ENCODE results near the gene POGLUT3.

The POGLUT3 gene

GRCh38 chr11:108486331-108486730 is 11.9 kb downstream of the POGLUT3 start:
- ChIA-PET CTCF (no interaction called here), POLR2A (no interaction called here)
- Histone ChIP-seq H3K36me3 (ENCODE audit: control insufficient read depth in 2 of 2, insufficient read depth in 1 of 2, low read length in 2 of 2) (peaks cover 22 to 88% of the 10 kb centered on the region in 2 experiments), H3K27ac (ENCODE audit: extremely low read depth, low read depth, low read length) (no peak overlapping the region), H3K9me3 (ENCODE audit: control insufficient read depth, insufficient read depth, low read depth, low read length) (no peaks in the 10 kb centered on the region), H3K4me1 (ENCODE audit: control insufficient read depth, insufficient read depth, low read length) (no peaks in the 10 kb centered on the region), H3K4me3 (ENCODE audit: low read depth, low read length) (no peak overlapping the region)
- TF ChIP-seq ZNF571 (tag by site-specific recombination; IDR thresholded peaks at IDR 0.05) (no peak), ZNF544 (tag by site-specific recombination; IDR thresholded peaks at IDR 0.05) (no peak), ZNF114 (tag by site-specific recombination; IDR thresholded peaks at IDR 0.05) (no peak), ZNF449 (tag by site-specific recombination; IDR thresholded peaks at IDR 0.05) (no peak), ZNF157 (tag by site-specific recombination; IDR thresholded peaks at IDR 0.05) (no peak), PRDM1 (tag by site-specific recombination; IDR thresholded peaks at IDR 0.05) (no peak), ZNF112 (tag by site-specific recombination; IDR thresholded peaks at IDR 0.05) (no peak), ZNF211 (tag by site-specific recombination; IDR thresholded peaks at IDR 0.05; ENCODE audit: low read depth) (no peak), ZNF48 (tag by site-specific recombination; IDR thresholded peaks at IDR 0.05) (no peak), BCL11B (tag by site-specific recombination; IDR thresholded peaks at IDR 0.05; ENCODE audit: low read depth) (no peak), ZNF362 (tag by site-specific recombination; IDR thresholded peaks at IDR 0.05) (no peak), ZNF121 (tag by site-specific recombination; IDR thresholded peaks at IDR 0.05) (no peak)

GRCh38 chr11:108483163-108483562 is 15.0 kb downstream of the POGLUT3 start:
- no peak for TF ChIP-seq ZNF311 (tag by site-specific recombination; IDR thresholded peaks at IDR 0.05; ENCODE audit: borderline replicate concordance)
- TF ChIP-seq ZNF184 (tag by site-specific recombination; IDR thresholded peaks at IDR 0.05) = no peak
- no peak for TF ChIP-seq ZNF239 (tag by site-specific recombination; IDR thresholded peaks at IDR 0.05)
- TF ChIP-seq ZNF791 (tag by site-specific recombination; IDR thresholded peaks at IDR 0.05) = no peak
- no peak for TF ChIP-seq ZNF362 (tag by site-specific recombination; IDR thresholded peaks at IDR 0.05)
- no peak overlapping the region for H3K4me3 ChIP-seq (ENCODE audit: low read depth, low read length)
- CTCF ChIA-PET = interaction anchor here (0.6 kb wide), 1 partner anchor 230 kb away, joined by 4 read pairs; no protein-coding TSS in a partner anchor
- no peak overlapping the region for H3K27ac ChIP-seq (ENCODE audit: extremely low read depth, low read depth, low read length)
- no peaks in the 10 kb centered on the region for H3K9me3 ChIP-seq (ENCODE audit: control insufficient read depth, insufficient read depth, low read depth, low read length)
- H3K36me3 ChIP-seq (ENCODE audit: control insufficient read depth in 2 of 2, insufficient read depth in 1 of 2, low read length in 2 of 2) = peaks cover 14 to 88% of the 10 kb centered on the region in 2 experiments
- H3K4me1 ChIP-seq (ENCODE audit: control insufficient read depth, insufficient read depth, low read length) = no peaks in the 10 kb centered on the region
- POLR2A ChIA-PET = no interaction called here

GRCh38 chr11:108474664-108475463 is 23.3 kb downstream of the POGLUT3 start:
- no peak overlapping the region for H3K27ac ChIP-seq (ENCODE audit: extremely low read depth, low read depth, low read length)
- ChIA-PET POLR2A (no interaction called here), CTCF (no interaction called here)
- peaks cover 5 to 64% of the 10 kb centered on the region in 2 experiments; a peak in 2 of 3 replicates for H3K36me3 ChIP-seq (ENCODE audit: control insufficient read depth in 2 of 2, insufficient read depth in 1 of 2, low read length in 2 of 2)
- H3K9me3 ChIP-seq (ENCODE audit: control insufficient read depth, insufficient read depth, low read depth, low read length) = no peaks in the 10 kb centered on the region
- H3K4me3 ChIP-seq (ENCODE audit: low read depth, low read length) = no peak overlapping the region
- no peaks in the 10 kb centered on the region for H3K4me1 ChIP-seq (ENCODE audit: control insufficient read depth, insufficient read depth, low read length)
- TF ChIP-seq TCF7L2 (IDR thresholded peaks at IDR 0.05; ENCODE audit: borderline replicate concordance, low read depth, low read length) (no peak), ZNF214 (tag by site-specific recombination; IDR thresholded peaks at IDR 0.05; ENCODE audit: borderline replicate concordance) (no peak), HIC1 (tag by site-specific recombination; IDR thresholded peaks at IDR 0.05) (no peak), ZNF324 (tag by site-specific recombination; IDR thresholded peaks at IDR 0.05) (no peak), ZNF510 (tag by site-specific recombination; IDR thresholded peaks at IDR 0.05; ENCODE audit: insufficient replicate concordance) (no peak), PRDM6 (tag by site-specific recombination; IDR thresholded peaks at IDR 0.05) (no peak), KLF17 (tag by site-specific recombination; IDR thresholded peaks at IDR 0.05) (no peak)

Data from HEK293 (cell line).